Mesothelial cell of epicardium (in vitro differentiated cells): ENCODE results near the gene LPAR1. TPM values are rescaled to one million over a fixed set of nuclear protein-coding genes. Genes with fewer than 3 reads are reported as not detected.

Experiments used
- DNase-seq, 2 experiments: peaks; one replicate each; pipeline ENCODE4 v3.0.0; 2021; ENCODE audit warnings: low spot score in 2 of 2; ENCODE audit not compliant: unreplicated experiment in 2 of 2
- H3K27ac Mint-ChIP-seq: 2 replicates; pipeline ENCODE4 v1.8.0; 2021; ENCODE audit warnings: mixed read lengths
- H3K27me3 Mint-ChIP-seq: 2 replicates; pipeline ENCODE4 v1.8.0; 2021; ENCODE audit warnings: low read depth, mixed read lengths
- H3K36me3 Mint-ChIP-seq: 2 replicates; pipeline ENCODE4 v1.8.0; 2021; ENCODE audit warnings: mixed read lengths
- H3K4me1 Mint-ChIP-seq: 2 replicates; pipeline ENCODE4 v1.8.0; 2021; ENCODE audit warnings: mixed read lengths
- H3K4me3 Mint-ChIP-seq: 2 replicates; pipeline ENCODE4 v1.8.0; 2021; ENCODE audit warnings: mild to moderate bottlenecking, moderate library complexity, mixed read lengths
- H3K9me3 Mint-ChIP-seq: 2 replicates; pipeline ENCODE4 v1.8.0; 2021; ENCODE audit warnings: mixed read lengths
- total RNA-seq: library from RNA; stranded (reverse); gene quantifications from 3 replicates; pipeline ENCODE4 v1.2.1, GENCODE V29; 2021
- TF ChIP-seq, protein P1 (sequence below): fragments of 200-600 bp; sonication (generic); IDR thresholded peaks from one replicate; pipeline ENCODE4 v1.5.0; 2021; ENCODE audit warnings: antibody characterized with exemption; ENCODE audit not compliant: unreplicated experiment

LPAR1 gene
- total RNA-seq, 1 donor from 2014 or later: 40.3 TPM

GRCh38 chr9:110842986-110843385, 195.3 kb downstream of the LPAR1 start:
- TF ChIP-seq, protein P1, sequence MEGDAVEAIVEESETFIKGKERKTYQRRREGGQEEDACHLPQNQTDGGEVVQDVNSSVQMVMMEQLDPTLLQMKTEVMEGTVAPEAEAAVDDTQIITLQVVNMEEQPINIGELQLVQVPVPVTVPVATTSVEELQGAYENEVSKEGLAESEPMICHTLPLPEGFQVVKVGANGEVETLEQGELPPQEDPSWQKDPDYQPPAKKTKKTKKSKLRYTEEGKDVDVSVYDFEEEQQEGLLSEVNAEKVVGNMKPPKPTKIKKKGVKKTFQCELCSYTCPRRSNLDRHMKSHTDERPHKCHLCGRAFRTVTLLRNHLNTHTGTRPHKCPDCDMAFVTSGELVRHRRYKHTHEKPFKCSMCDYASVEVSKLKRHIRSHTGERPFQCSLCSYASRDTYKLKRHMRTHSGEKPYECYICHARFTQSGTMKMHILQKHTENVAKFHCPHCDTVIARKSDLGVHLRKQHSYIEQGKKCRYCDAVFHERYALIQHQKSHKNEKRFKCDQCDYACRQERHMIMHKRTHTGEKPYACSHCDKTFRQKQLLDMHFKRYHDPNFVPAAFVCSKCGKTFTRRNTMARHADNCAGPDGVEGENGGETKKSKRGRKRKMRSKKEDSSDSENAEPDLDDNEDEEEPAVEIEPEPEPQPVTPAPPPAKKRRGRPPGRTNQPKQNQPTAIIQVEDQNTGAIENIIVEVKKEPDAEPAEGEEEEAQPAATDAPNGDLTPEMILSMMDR: no peak
- Mint-ChIP-seq H3K36me3 (no peaks in the 10 kb centered on the region), H3K27ac (no peak overlapping the region), H3K4me3 (no peak overlapping the region), H3K4me1 (peaks cover 13% of the 10 kb centered on the region), H3K27me3 (no peaks in the 10 kb centered on the region), H3K9me3 (peaks cover 4% of the 10 kb centered on the region)
- no peak for DNase-seq

GRCh38 chr9:110842169-110842568, 196.1 kb downstream of the LPAR1 start:
- no peak for DNase-seq
- TF ChIP-seq, protein P1: no peak
- Mint-ChIP-seq H3K4me3 (no peak overlapping the region), H3K9me3 (peaks cover 10% of the 10 kb centered on the region), H3K27ac (no peak overlapping the region), H3K36me3 (no peaks in the 10 kb centered on the region), H3K27me3 (no peaks in the 10 kb centered on the region), H3K4me1 (peaks cover 6% of the 10 kb centered on the region)

DNA sequence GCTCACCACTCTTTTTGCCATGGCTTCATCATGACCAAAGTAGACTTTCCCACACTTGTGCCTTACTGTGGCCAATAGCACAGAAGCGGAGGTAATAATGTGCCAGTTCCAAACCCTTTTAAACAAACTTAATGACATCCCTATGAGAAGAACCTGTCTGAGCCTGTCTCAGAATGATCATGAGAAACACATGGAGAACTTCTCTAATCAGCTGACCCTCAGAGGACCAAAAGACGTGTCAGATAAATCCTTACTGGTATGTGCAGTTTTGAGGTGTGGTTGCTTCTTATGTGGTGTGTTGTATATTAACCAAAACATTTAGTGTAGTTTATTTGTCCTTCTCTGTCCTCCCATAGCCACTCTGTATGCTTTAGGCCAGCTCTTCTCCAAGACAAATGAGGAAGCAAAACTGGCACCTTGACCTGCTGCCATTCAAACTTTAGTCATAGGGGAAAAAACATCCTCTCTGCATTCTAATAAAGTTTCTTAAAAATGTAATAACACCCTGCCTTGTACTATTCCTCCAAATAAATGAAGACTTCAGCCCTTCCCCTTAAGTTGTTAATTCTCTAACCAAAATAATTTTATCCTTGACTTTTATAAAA, 200.8 kb downstream of the LPAR1 start:
- Mint-ChIP-seq H3K27ac (no peak overlapping the region), H3K4me1 (peaks cover 14% of the 10 kb centered on the region), H3K4me3 (no peak overlapping the region), H3K36me3 (no peaks in the 10 kb centered on the region), H3K9me3 (peaks cover 19% of the 10 kb centered on the region), H3K27me3 (no peaks in the 10 kb centered on the region)
- no peak for DNase-seq
- TF ChIP-seq, protein P1: no peak

DNA sequence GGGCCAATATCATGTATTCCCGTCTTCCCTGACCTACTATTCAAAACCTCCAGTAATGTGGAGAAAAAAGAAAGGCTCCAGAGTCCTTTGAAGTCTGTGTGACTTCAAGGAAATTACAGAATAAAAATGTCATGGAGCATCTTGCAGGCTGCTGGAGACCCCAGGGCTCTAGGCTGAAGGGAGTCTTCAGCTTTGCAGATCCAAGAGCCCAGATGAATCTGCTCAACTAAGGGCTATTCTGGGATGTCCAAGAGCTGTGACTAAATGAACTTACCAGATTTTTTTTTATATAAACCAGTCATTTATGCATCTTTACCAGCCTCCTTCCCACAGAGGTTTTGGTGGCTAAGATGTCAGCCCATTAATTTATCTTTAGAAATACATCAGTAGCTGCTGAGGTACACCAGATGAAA, 202.4 kb downstream of the LPAR1 start:
- H3K36me3 Mint-ChIP-seq: no peaks in the 10 kb centered on the region
- H3K27me3 Mint-ChIP-seq: no peaks in the 10 kb centered on the region
- TF ChIP-seq, protein P1: no peak
- peaks cover 14% of the 10 kb centered on the region for H3K4me1 Mint-ChIP-seq
- H3K27ac Mint-ChIP-seq: peak overlapping the region; percentile 92
- H3K4me3 Mint-ChIP-seq: no peak overlapping the region
- peaks cover 19% of the 10 kb centered on the region for H3K9me3 Mint-ChIP-seq
- no peak for DNase-seq

GRCh38 chr9:110835404-110835803, 202.9 kb downstream of the LPAR1 start:
- H3K4me1 Mint-ChIP-seq: peaks cover 14% of the 10 kb centered on the region
- DNase-seq: no peak
- no peak overlapping the region for H3K4me3 Mint-ChIP-seq
- H3K27me3 Mint-ChIP-seq: no peaks in the 10 kb centered on the region
- peaks cover 17% of the 10 kb centered on the region for H3K9me3 Mint-ChIP-seq
- H3K27ac Mint-ChIP-seq: peak overlapping the region; percentile 92
- TF ChIP-seq, protein P1: no peak
- H3K36me3 Mint-ChIP-seq: no peaks in the 10 kb centered on the region
